Mesothelial cell of epicardium (in vitro differentiated cells): ENCODE data around the gene CTLA4. TPM values are rescaled to one million over a fixed set of nuclear protein-coding genes. Genes with fewer than 3 reads are reported as not detected.

ENCODE experiments used
- DNase-seq, 2 experiments: peaks; one replicate each; pipeline ENCODE4 v3.0.0; 2021; ENCODE audit warnings: low spot score in 2 of 2; ENCODE audit not compliant: unreplicated experiment in 2 of 2
- H3K27ac Mint-ChIP-seq: 2 replicates; pipeline ENCODE4 v1.8.0; 2021; ENCODE audit warnings: mixed read lengths
- H3K27me3 Mint-ChIP-seq: 2 replicates; pipeline ENCODE4 v1.8.0; 2021; ENCODE audit warnings: low read depth, mixed read lengths
- H3K36me3 Mint-ChIP-seq: 2 replicates; pipeline ENCODE4 v1.8.0; 2021; ENCODE audit warnings: mixed read lengths
- H3K4me1 Mint-ChIP-seq: 2 replicates; pipeline ENCODE4 v1.8.0; 2021; ENCODE audit warnings: mixed read lengths
- H3K4me3 Mint-ChIP-seq: 2 replicates; pipeline ENCODE4 v1.8.0; 2021; ENCODE audit warnings: mild to moderate bottlenecking, moderate library complexity, mixed read lengths
- H3K9me3 Mint-ChIP-seq: 2 replicates; pipeline ENCODE4 v1.8.0; 2021; ENCODE audit warnings: mixed read lengths
- CTCF ChIP-seq: fragments of 200-600 bp; sonication (generic); IDR thresholded peaks from one replicate; pipeline ENCODE4 v1.5.0; 2021; ENCODE audit warnings: antibody characterized with exemption; ENCODE audit not compliant: unreplicated experiment
- total RNA-seq: library from RNA; stranded (reverse); gene quantifications from 3 replicates; pipeline ENCODE4 v1.2.1, GENCODE V29; 2021

The CTLA4 gene
- not detected in 3 replicates for total RNA-seq

GRCh38 chr2:203867561-203868200 is at the start of gene CTLA4:
TSS of gene CTLA4 (plus strand) at chr2:203867771. CDS start at chr2:203867943, 172 bp downstream.
- Mint-ChIP-seq H3K36me3 (no peaks in the 10 kb centered on the region), H3K4me1 (no peaks in the 10 kb centered on the region), H3K9me3 (peaks cover 13% of the 10 kb centered on the region), H3K27me3 (peaks cover 34% of the 10 kb centered on the region), H3K4me3 (no peak within 1 kb of the TSS), H3K27ac (no peak within 1 kb of the TSS)
- TF ChIP-seq CTCF = no peak
- DNase-seq = no peak

GRCh38 chr2:203818656-203819055 is 48.9 kb upstream of the CTLA4 start:
- Mint-ChIP-seq H3K9me3 (no peaks in the 10 kb centered on the region), H3K4me1 (peaks cover 6% of the 10 kb centered on the region), H3K27me3 (peaks cover 41% of the 10 kb centered on the region), H3K36me3 (no peaks in the 10 kb centered on the region), H3K4me3 (no peak overlapping the region), H3K27ac (no peak overlapping the region)
- DNase-seq = no peak
- no peak for TF ChIP-seq CTCF

- peaks cover 6% of the 10 kb centered on the region for H3K4me1 Mint-ChIP-seq
- no peak overlapping the region for H3K27ac Mint-ChIP-seq
- peaks cover 48% of the 10 kb centered on the region for H3K27me3 Mint-ChIP-seq
- TF ChIP-seq CTCF = no peak
- H3K36me3 Mint-ChIP-seq = no peaks in the 10 kb centered on the region
- no peaks in the 10 kb centered on the region for H3K9me3 Mint-ChIP-seq
- DNase-seq = no peak
- H3K4me3 Mint-ChIP-seq = no peak overlapping the region
Observed at GRCh38 chr2:203819434-203820133, 48.0 kb upstream of the CTLA4 start.

- Mint-ChIP-seq H3K36me3 (no peaks in the 10 kb centered on the region), H3K27ac (no peak overlapping the region), H3K4me3 (no peak overlapping the region), H3K27me3 (peaks cover 44% of the 10 kb centered on the region), H3K4me1 (no peaks in the 10 kb centered on the region), H3K9me3 (no peaks in the 10 kb centered on the region)
- no peak for DNase-seq
- no peak for TF ChIP-seq CTCF
Observed at GRCh38 chr2:203820969-203821368, 46.6 kb upstream of the CTLA4 start.

- Mint-ChIP-seq H3K9me3 (peaks cover 4% of the 10 kb centered on the region), H3K4me1 (no peaks in the 10 kb centered on the region), H3K36me3 (no peaks in the 10 kb centered on the region), H3K27me3 (peaks cover 31% of the 10 kb centered on the region), H3K27ac (no peak overlapping the region), H3K4me3 (no peak overlapping the region)
- no peak for TF ChIP-seq CTCF
- DNase-seq = no peak
Observed at GRCh38 chr2:203822240-203822639, 45.3 kb upstream of the CTLA4 start.
